GM21390 (cell line): ENCODE results near the gene EPB41L5.
A peak's percentile ranks its signal among the peaks of the same experiment; 100 is the strongest.
"Not testable (repeated sequence)": the region's sequence is repeated elsewhere in the genome, so short reads cannot be mapped to it uniquely, and the experiment has no call there.

Experiments
- ATAC-seq: cut with Tn5 transposase; IDR thresholded peaks from one replicate; pipeline ENCODE4 v1.9.1; 2021; ENCODE audit not compliant: unreplicated experiment

The EPB41L5 gene

GRCh38 chr2:120012771-120013596 is at the start of gene EPB41L5:
TSS of gene EPB41L5 (plus strand) at chr2:120013077. CDS start at chr2:120019085, 6,008 bp downstream.
- peak; percentile 97 for ATAC-seq

- ATAC-seq = no peak
Observed at GRCh38 chr2:119981896-119982295, 31.0 kb upstream of the EPB41L5 start.

- ATAC-seq = no peak
Observed at GRCh38 chr2:119982506-119982905, 30.4 kb upstream of the EPB41L5 start.

- ATAC-seq = no peak
Observed at GRCh38 chr2:119983108-119983507, 29.8 kb upstream of the EPB41L5 start.

GRCh38 chr2:119996148-119996547 is 16.7 kb upstream of the EPB41L5 start:
- ATAC-seq = no peak

GRCh38 chr2:119996896-119997891 is 15.7 kb upstream of the EPB41L5 start:
- ATAC-seq = not testable (repeated sequence)

GRCh38 chr2:120001471-120001870 is 11.4 kb upstream of the EPB41L5 start:
- no peak for ATAC-seq

- no peak for ATAC-seq
Observed at GRCh38 chr2:120004254-120004653, 8.6 kb upstream of the EPB41L5 start.

- ATAC-seq = peak; percentile 97
Observed at GRCh38 chr2:120005834-120006521, 6.9 kb upstream of the EPB41L5 start.

- ATAC-seq = no peak
Observed at GRCh38 chr2:120007851-120008250, 5.0 kb upstream of the EPB41L5 start.

GRCh38 chr2:120012363-120012762 is 514 bp upstream of the EPB41L5 start:
- ATAC-seq = no peak

GRCh38 chr2:120013597-120014223 is 833 bp downstream of the EPB41L5 start:
- no peak for ATAC-seq

GRCh38 chr2:120014226-120014980 is 1.5 kb downstream of the EPB41L5 start:
- ATAC-seq = no peak

- ATAC-seq = no peak
Observed at GRCh38 chr2:120016800-120017199, 3.9 kb downstream of the EPB41L5 start.

GRCh38 chr2:120017201-120017600 is 4.3 kb downstream of the EPB41L5 start:
- ATAC-seq = no peak

GRCh38 chr2:120018549-120018948 is 5.7 kb downstream of the EPB41L5 start:
- ATAC-seq = no peak

GRCh38 chr2:120020554-120020953 is 7.7 kb downstream of the EPB41L5 start:
- no peak for ATAC-seq

GRCh38 chr2:120022505-120022904 is 9.6 kb downstream of the EPB41L5 start:
- not testable (repeated sequence) for ATAC-seq

- no peak for ATAC-seq
Observed at GRCh38 chr2:120026890-120027289, 14.0 kb downstream of the EPB41L5 start.

- no peak for ATAC-seq
Observed at GRCh38 chr2:120028795-120029194, 15.9 kb downstream of the EPB41L5 start.
